MM.1S (cell line): ENCODE data around the gene ZNF266.
A peak's percentile ranks its signal among the peaks of the same experiment; 100 is the strongest.

Experiments used
- DNase-seq: peaks from one replicate; pipeline ENCODE4 v3.0.0-alpha.2; 2015
- H2AFZ ChIP-seq: fragments of 300-600 bp; sonication (generic); 2 replicates; pipeline ENCODE4 v1.6.0; 2016; ENCODE audit warnings: antibody characterized with exemption, low read length
- H3F3A ChIP-seq: fragments of 300-600 bp; sonication (generic); 2 replicates; pipeline ENCODE4 v1.6.1; 2016; ENCODE audit warnings: mild to moderate bottlenecking, antibody characterized with exemption, low read length, moderate library complexity, mixed read lengths; ENCODE audit not compliant: insufficient read depth
- H3K27ac ChIP-seq: fragments of 300-600 bp; sonication (generic); 2 replicates; pipeline ENCODE4 v1.5.1; 2016; ENCODE audit warnings: mild to moderate bottlenecking, low read length
- H3K27me3 ChIP-seq: fragments of 300-600 bp; sonication (generic); replicated peaks from 2 replicates; pipeline ENCODE4 v1.6.0; 2016; ENCODE audit warnings: low read length; ENCODE audit not compliant: insufficient read depth
- H3K36me3 ChIP-seq: fragments of 300-600 bp; sonication (generic); replicated peaks from 2 replicates; pipeline ENCODE4 v1.6.1; 2016; ENCODE audit warnings: mild to moderate bottlenecking, low read length, mixed read lengths; ENCODE audit not compliant: insufficient read depth
- H3K4me1 ChIP-seq: fragments of 300-600 bp; sonication (generic); 2 replicates; pipeline ENCODE4 v1.6.1; 2016; ENCODE audit warnings: low read length, mixed read lengths
- H3K4me2 ChIP-seq: fragments of 300-600 bp; sonication (generic); 2 replicates; pipeline ENCODE4 v1.6.0; 2016; ENCODE audit warnings: low read depth, low read length
- H3K4me3 ChIP-seq: fragments of 300-600 bp; sonication (generic); 2 replicates; pipeline ENCODE4 v1.5.1; 2016; ENCODE audit warnings: low read length, mixed read lengths
- H3K79me2 ChIP-seq: fragments of 300-600 bp; sonication (generic); 2 replicates; pipeline ENCODE4 v1.6.1; 2016; ENCODE audit warnings: mixed run types, low read length, mixed read lengths
- H3K9ac ChIP-seq: fragments of 300-600 bp; sonication (generic); 2 replicates; pipeline ENCODE4 v1.6.1; 2016; ENCODE audit warnings: low read length, mixed read lengths
- H3K9me2 ChIP-seq: fragments of 300-600 bp; sonication (generic); replicated peaks from 2 replicates; pipeline ENCODE4 v1.6.1; 2016; ENCODE audit warnings: mild to moderate bottlenecking, low read length, mixed read lengths; ENCODE audit not compliant: insufficient read depth
- H3K9me3 ChIP-seq: fragments of 300-600 bp; sonication (generic); replicated peaks from 2 replicates; pipeline ENCODE4 v1.6.1; 2016; ENCODE audit warnings: mild to moderate bottlenecking, low read length, mixed read lengths; ENCODE audit not compliant: insufficient read depth
- H4K20me1 ChIP-seq: fragments of 300-600 bp; sonication (generic); 2 replicates; pipeline ENCODE4 v1.6.1; 2016; ENCODE audit warnings: mild to moderate bottlenecking, low read length, moderate library complexity, mixed read lengths; ENCODE audit not compliant: insufficient read depth
- EZH2 ChIP-seq: fragments of 300-600 bp; sonication (generic); optimal IDR thresholded peaks from 2 replicates; pipeline ENCODE3; 2017; ENCODE audit warnings: low read depth, mild to moderate bottlenecking, antibody characterized with exemption, low read length, mixed read lengths
- EZH2phosphoT487 ChIP-seq: fragments of 300-600 bp; sonication (generic); IDR thresholded peaks from 2 replicates; pipeline ENCODE4 v1.6.1; 2018; ENCODE audit warnings: antibody characterized with exemption, low read length
- TF ChIP-seq, protein P1 (sequence below): fragments of 300-600 bp; sonication (generic); IDR thresholded peaks from 2 replicates; pipeline ENCODE4 v1.5.1; 2016; ENCODE audit warnings: antibody characterized with exemption, low read length, mixed read lengths

The ZNF266 gene

GRCh38 chr19:9413240-9413954 is 22.0 kb downstream of the ZNF266 start:
- no peaks in the 10 kb centered on the region for H3K9me3 ChIP-seq
- no peak overlapping the region for H3K27ac ChIP-seq
- no peak overlapping the region for H3K4me3 ChIP-seq
- no peak overlapping the region for H3K4me2 ChIP-seq
- H3K79me2 ChIP-seq = no peaks in the 10 kb centered on the region
- H3K36me3 ChIP-seq = peaks cover 42% of the 10 kb centered on the region
- no peaks in the 10 kb centered on the region for H3K9me2 ChIP-seq
- TF ChIP-seq EZH2 = no peak
- no peaks in the 10 kb centered on the region for H3K27me3 ChIP-seq
- no peaks in the 10 kb centered on the region for H3K4me1 ChIP-seq
- no peak overlapping the region for H3K9ac ChIP-seq
- H3F3A ChIP-seq = no peaks in the 10 kb centered on the region
- H4K20me1 ChIP-seq = no peaks in the 10 kb centered on the region
- DNase-seq = no peak
- H2AFZ ChIP-seq = no peak overlapping the region

GRCh38 chr19:9407827-9408226 is 27.5 kb downstream of the ZNF266 start:
- Histone ChIP-seq H2AFZ (no peak overlapping the region), H3K79me2 (no peaks in the 10 kb centered on the region), H3K9me2 (no peaks in the 10 kb centered on the region), H4K20me1 (no peaks in the 10 kb centered on the region), H3K36me3 (peaks cover 2% of the 10 kb centered on the region; the same call in 1 of the 2 replicates), H3K9me3 (no peaks in the 10 kb centered on the region), H3K4me2 (peak overlapping the region; percentile 25; the same call in 1 of the 2 replicates), H3K4me3 (no peak overlapping the region), H3K4me1 (no peaks in the 10 kb centered on the region), H3K27ac (no peak overlapping the region), H3K27me3 (no peaks in the 10 kb centered on the region), H3K9ac (no peak overlapping the region), H3F3A (no peaks in the 10 kb centered on the region)
- TF ChIP-seq EZH2phosphoT487 (no peak), EZH2 (no peak)
- no peak for DNase-seq

DNA sequence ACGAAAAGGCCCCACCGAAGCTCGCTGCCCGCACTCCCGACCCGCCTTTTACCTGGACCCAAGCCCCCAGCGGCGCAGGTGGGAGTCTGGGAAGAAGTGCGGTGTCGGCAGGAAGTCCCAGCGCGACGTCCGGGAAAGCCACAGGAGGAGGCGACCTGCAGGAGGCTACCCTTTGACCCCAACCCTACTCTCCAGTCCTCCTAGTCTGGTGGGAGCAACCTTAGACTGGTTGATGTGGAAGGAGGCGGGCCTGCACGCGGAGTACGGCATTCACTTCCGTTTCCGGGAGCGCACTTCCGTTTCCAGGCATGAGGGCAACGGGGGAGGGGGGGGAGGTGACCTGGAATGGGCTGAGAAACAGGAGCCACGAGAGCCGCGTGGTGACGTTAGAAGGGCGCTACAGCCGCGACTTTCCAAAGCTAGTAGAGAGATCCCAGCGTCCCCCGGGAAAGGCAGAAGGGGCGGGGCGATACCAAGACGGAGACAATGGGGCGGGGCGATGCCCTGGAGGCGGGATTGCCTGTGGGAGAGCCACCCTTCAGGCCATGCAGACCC is 28.5 kb downstream of the ZNF266 start:
- Histone ChIP-seq H3K4me2 (no peak overlapping the region), H3K79me2 (no peaks in the 10 kb centered on the region), H3K9ac (no peak overlapping the region), H2AFZ (no peak overlapping the region), H3F3A (no peaks in the 10 kb centered on the region), H3K4me3 (no peak overlapping the region), H3K9me2 (no peaks in the 10 kb centered on the region), H3K36me3 (no peaks in the 10 kb centered on the region; the same call in 1 of the 2 replicates), H4K20me1 (no peaks in the 10 kb centered on the region), H3K9me3 (no peaks in the 10 kb centered on the region), H3K4me1 (no peaks in the 10 kb centered on the region), H3K27me3 (no peaks in the 10 kb centered on the region), H3K27ac (no peak overlapping the region)
- no peak for TF ChIP-seq EZH2
- no peak for TF ChIP-seq EZH2phosphoT487
- TF ChIP-seq, protein P1, sequence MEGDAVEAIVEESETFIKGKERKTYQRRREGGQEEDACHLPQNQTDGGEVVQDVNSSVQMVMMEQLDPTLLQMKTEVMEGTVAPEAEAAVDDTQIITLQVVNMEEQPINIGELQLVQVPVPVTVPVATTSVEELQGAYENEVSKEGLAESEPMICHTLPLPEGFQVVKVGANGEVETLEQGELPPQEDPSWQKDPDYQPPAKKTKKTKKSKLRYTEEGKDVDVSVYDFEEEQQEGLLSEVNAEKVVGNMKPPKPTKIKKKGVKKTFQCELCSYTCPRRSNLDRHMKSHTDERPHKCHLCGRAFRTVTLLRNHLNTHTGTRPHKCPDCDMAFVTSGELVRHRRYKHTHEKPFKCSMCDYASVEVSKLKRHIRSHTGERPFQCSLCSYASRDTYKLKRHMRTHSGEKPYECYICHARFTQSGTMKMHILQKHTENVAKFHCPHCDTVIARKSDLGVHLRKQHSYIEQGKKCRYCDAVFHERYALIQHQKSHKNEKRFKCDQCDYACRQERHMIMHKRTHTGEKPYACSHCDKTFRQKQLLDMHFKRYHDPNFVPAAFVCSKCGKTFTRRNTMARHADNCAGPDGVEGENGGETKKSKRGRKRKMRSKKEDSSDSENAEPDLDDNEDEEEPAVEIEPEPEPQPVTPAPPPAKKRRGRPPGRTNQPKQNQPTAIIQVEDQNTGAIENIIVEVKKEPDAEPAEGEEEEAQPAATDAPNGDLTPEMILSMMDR = no peak
- DNase-seq = no peak

GRCh38 chr19:9381361-9381785 is 54.0 kb downstream of the ZNF266 start:
- Histone ChIP-seq H3K27ac (no peak overlapping the region), H3K9me3 (no peaks in the 10 kb centered on the region), H3F3A (no peaks in the 10 kb centered on the region), H2AFZ (no peak overlapping the region), H3K4me3 (no peak overlapping the region), H3K9ac (no peak overlapping the region), H3K27me3 (no peaks in the 10 kb centered on the region), H3K4me1 (no peaks in the 10 kb centered on the region), H3K79me2 (no peaks in the 10 kb centered on the region), H4K20me1 (no peaks in the 10 kb centered on the region), H3K4me2 (no peak overlapping the region), H3K36me3 (no peaks in the 10 kb centered on the region), H3K9me2 (no peaks in the 10 kb centered on the region)
- no peak for DNase-seq
- TF ChIP-seq, protein P1 = no peak
- no peak for TF ChIP-seq EZH2
- no peak for TF ChIP-seq EZH2phosphoT487
